ENCODE measurements around the gene SCARF2. TPM values are rescaled to one million over a fixed set of nuclear protein-coding genes. Genes with fewer than 3 reads are reported as not detected.
A peak's percentile ranks its signal among the peaks of the same experiment; 100 is the strongest.

SCARF2 gene
- 12.3 TPM for total RNA-seq
- 5.0 TPM for polyA plus RNA-seq (ENCODE audit: insufficient read depth, low read depth, low replicate concordance)
- long read RNA-seq, donor 1, partial matches to known transcripts, result 0 of 2 reads
- long read RNA-seq, donor 1, other reads (novel, unspliced or antisense), result 0 of 2 reads
- long read RNA-seq, donor 2, transcript SCARF2-202 (11 exons, 3,232 nt), result major isoform, 5 of 7 reads
- long read RNA-seq, donor 2, partial matches to known transcripts, result 0 of 7 reads
- long read RNA-seq, donor 2, other reads (novel, unspliced or antisense), result 0 of 7 reads
- long read RNA-seq, donor 3, partial matches to known transcripts, result 0 of 2 reads
- long read RNA-seq, donor 3, other reads (novel, unspliced or antisense), result 0 of 2 reads
- long read RNA-seq, donor 4, transcript SCARF2-202 (11 exons, 3,232 nt), result major isoform, 5 of 5 reads
- long read RNA-seq, donor 4, partial matches to known transcripts, result 0 of 5 reads
- long read RNA-seq, donor 4, other reads (novel, unspliced or antisense), result 0 of 5 reads
- long read RNA-seq, donor 5, result 0 reads
- long read RNA-seq, donor 6, transcript SCARF2-202 (11 exons, 3,232 nt), result major isoform, 5 of 8 reads
- long read RNA-seq, donor 6, partial matches to known transcripts, result 0 of 8 reads
- long read RNA-seq, donor 6, other reads (novel, unspliced or antisense), result 0 of 8 reads
- long read RNA-seq, donor 7, partial matches to known transcripts, result 4 of 15 reads
- long read RNA-seq, donor 7, other reads (novel, unspliced or antisense), result 10 of 15 reads
- long read RNA-seq, donor 8, partial matches to known transcripts, result 0 of 4 reads
- long read RNA-seq, donor 8, other reads (novel, unspliced or antisense), result 0 of 4 reads
- long read RNA-seq, donor 9, transcript SCARF2-202 (11 exons, 3,232 nt), result major isoform, 5 of 7 reads
- long read RNA-seq, donor 9, partial matches to known transcripts, result 0 of 7 reads
- long read RNA-seq, donor 9, other reads (novel, unspliced or antisense), result 0 of 7 reads
- long read RNA-seq, donor 10, partial matches to known transcripts, result 0 of 3 reads
- long read RNA-seq, donor 10, other reads (novel, unspliced or antisense), result 0 of 3 reads

DNA sequence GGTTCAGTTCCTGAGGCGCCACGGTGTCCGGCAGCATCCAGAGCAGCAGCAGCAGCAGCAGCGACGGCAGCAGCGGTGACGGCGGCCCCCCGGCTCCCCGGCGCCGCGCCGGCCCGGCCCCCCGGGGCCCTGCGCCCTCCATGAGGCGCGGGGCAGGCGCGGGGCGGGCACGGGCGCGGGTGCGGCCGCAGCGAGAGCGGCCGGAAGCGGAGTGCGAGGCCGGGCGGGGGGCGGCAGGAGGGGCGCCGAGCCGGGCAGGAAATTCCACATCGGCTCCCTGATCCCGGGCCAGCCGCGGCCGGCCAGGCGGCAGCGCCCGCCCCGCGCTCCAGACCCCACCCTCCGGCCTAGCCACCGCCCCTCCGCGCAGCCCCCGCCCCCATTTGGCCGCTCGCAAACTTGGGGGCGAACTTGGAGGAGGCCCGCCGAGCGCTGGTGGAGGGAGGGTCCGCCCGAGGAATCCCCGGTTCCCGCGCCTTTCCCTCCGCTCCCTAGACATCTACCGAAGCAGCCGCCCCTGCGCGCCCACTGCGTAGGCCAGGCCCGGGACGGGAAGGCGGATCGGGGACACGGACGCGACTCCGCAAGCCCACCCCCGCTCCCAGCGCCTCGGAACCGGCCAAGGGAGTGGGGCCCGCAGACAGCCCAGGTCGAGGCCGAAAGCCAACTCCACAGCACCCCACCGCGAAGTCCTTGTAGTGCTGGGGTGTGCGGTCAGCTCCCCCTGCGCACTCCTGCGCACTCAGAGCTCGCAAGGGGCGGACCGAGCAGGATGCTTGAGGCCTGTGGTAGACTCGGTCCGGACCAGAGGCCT, at the start of gene SCARF2:
Gene SCARF2, minus strand, starts transcription at position 213 of the 814 bp plus-strand sequence. Its CDS starts 71 bp downstream, at position 142.
- no peaks in the 10 kb centered on the region for H3K36me3 ChIP-seq (ENCODE audit: control insufficient read depth in 2 of 3, insufficient read depth in 3 of 3, low read length in 3 of 3)
- intact Hi-C loops (cut with DNase I), result no loop called here
- H3K4me1 ChIP-seq (ENCODE audit: control insufficient read depth in 2 of 3, insufficient read depth in 2 of 3, low read depth in 1 of 3, low read length in 3 of 3), result peaks cover 0 to 23% (median 4%) of the 10 kb centered on the region in 3 donors
- FAIRE-seq (no peak), DNase-seq (peak; percentile 81 to 93 (median 86))
- TF ChIP-seq, protein P1, sequence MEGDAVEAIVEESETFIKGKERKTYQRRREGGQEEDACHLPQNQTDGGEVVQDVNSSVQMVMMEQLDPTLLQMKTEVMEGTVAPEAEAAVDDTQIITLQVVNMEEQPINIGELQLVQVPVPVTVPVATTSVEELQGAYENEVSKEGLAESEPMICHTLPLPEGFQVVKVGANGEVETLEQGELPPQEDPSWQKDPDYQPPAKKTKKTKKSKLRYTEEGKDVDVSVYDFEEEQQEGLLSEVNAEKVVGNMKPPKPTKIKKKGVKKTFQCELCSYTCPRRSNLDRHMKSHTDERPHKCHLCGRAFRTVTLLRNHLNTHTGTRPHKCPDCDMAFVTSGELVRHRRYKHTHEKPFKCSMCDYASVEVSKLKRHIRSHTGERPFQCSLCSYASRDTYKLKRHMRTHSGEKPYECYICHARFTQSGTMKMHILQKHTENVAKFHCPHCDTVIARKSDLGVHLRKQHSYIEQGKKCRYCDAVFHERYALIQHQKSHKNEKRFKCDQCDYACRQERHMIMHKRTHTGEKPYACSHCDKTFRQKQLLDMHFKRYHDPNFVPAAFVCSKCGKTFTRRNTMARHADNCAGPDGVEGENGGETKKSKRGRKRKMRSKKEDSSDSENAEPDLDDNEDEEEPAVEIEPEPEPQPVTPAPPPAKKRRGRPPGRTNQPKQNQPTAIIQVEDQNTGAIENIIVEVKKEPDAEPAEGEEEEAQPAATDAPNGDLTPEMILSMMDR (IDR thresholded peaks at IDR 0.05; ENCODE audit: borderline replicate concordance, extremely low read depth, insufficient read depth), result no peak
- no peaks in the 10 kb centered on the region for H3K9me3 ChIP-seq (ENCODE audit: control insufficient read depth in 2 of 3, insufficient read depth in 1 of 3, low read length in 3 of 3)
- H3K27ac ChIP-seq (ENCODE audit: low read depth in 2 of 2, low read length in 2 of 2), result peak within 1 kb of the TSS; percentile 45 to 63
- H3K9ac ChIP-seq (ENCODE audit: low read length in 3 of 3), result peak within 1 kb of the TSS; percentile 2 to 67 (median 40)
- H3K4me3 ChIP-seq (ENCODE audit: low read length in 3 of 3), result peak within 1 kb of the TSS; percentile 53 to 81 (median 77)
- no peaks in the 10 kb centered on the region for H3K27me3 ChIP-seq (ENCODE audit: control insufficient read depth, insufficient read depth, low read length)

DNA sequence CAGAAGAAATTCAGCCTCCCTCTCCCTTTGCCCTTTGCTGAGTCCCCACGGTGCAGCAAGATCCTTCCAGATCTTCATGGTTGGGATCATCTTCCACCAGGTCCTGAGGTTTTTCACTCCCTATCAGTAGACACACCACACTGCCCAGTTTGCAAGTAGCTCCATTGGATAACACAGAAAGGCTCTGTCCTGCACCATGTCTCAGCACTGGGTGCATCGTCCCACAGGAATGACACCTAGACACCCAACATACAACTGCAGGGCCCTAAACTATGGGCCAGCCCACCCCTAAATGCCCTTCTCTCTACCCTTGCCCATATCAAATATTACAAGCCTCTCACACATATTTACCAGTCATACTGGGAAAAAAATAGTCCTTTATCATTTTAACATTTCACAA, 48.6 kb upstream of the SCARF2 start:
- intact Hi-C loops (cut with DNase I), result no loop called here
- H3K9ac ChIP-seq (ENCODE audit: low read length in 3 of 3), result no peak overlapping the region
- H3K27me3 ChIP-seq (ENCODE audit: control insufficient read depth, insufficient read depth, low read length), result no peaks in the 10 kb centered on the region
- no peak for FAIRE-seq
- no peak overlapping the region for H3K4me3 ChIP-seq (ENCODE audit: low read length in 3 of 3)
- TF ChIP-seq, protein P1 (IDR thresholded peaks at IDR 0.05; ENCODE audit: borderline replicate concordance, extremely low read depth, insufficient read depth), result no peak
- no peaks in the 10 kb centered on the region for H3K9me3 ChIP-seq (ENCODE audit: control insufficient read depth in 2 of 3, insufficient read depth in 1 of 3, low read length in 3 of 3)
- no peak for DNase-seq
- H3K36me3 ChIP-seq (ENCODE audit: control insufficient read depth in 2 of 3, insufficient read depth in 3 of 3, low read length in 3 of 3), result peaks cover 0 to 8% (median 0%) of the 10 kb centered on the region in 3 donors
- peaks cover 0 to 3% (median 0%) of the 10 kb centered on the region in 3 donors for H3K4me1 ChIP-seq (ENCODE audit: control insufficient read depth in 2 of 3, insufficient read depth in 2 of 3, low read depth in 1 of 3, low read length in 3 of 3)
- no peak overlapping the region for H3K27ac ChIP-seq (ENCODE audit: low read depth in 2 of 2, low read length in 2 of 2)

DNA sequence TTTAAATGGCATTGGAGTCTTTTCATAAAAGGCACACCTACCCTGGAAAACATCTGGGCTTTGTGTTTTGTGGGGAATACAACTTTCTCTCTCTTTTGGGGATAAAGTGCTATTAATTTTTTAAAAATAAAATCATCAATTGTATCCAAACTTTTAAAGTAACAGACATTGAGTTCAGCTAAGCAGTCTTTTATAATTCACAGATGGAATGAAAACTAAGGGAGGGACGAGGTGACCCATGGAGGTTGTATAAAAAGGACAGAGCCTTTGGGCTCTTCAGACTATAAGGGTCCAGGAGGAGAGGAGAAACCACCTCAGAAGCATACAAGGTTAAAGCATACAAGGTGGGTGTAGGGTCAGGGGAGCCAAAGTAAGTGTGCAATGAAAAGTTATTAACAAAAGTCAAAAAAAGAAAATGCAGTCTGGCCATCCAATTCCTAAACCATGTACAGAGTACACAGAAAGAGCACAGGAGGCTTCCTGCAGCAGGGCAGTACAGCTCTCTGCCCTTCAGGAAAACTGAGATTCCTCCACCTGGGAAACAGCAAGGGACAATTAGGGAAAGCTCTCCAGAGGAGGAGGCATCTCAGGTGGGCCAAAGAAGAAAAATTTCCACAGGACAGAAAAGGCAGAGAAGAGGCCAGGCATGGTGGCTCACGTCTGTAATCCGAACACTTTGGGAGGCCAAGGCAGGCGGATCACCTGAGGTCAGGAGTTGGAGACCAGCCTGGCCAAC, 47.5 kb upstream of the SCARF2 start:
- FAIRE-seq, result no peak
- Histone ChIP-seq H3K36me3 (ENCODE audit: control insufficient read depth in 2 of 3, insufficient read depth in 3 of 3, low read length in 3 of 3) (peaks cover 0 to 8% (median 0%) of the 10 kb centered on the region in 3 donors), H3K9me3 (ENCODE audit: control insufficient read depth in 2 of 3, insufficient read depth in 1 of 3, low read length in 3 of 3) (no peaks in the 10 kb centered on the region), H3K9ac (ENCODE audit: low read length in 3 of 3) (no peak overlapping the region), H3K27ac (ENCODE audit: low read depth in 2 of 2, low read length in 2 of 2) (no peak overlapping the region), H3K4me1 (ENCODE audit: control insufficient read depth in 2 of 3, insufficient read depth in 2 of 3, low read depth in 1 of 3, low read length in 3 of 3) (peaks cover 0 to 3% (median 0%) of the 10 kb centered on the region in 3 donors), H3K27me3 (ENCODE audit: control insufficient read depth, insufficient read depth, low read length) (no peaks in the 10 kb centered on the region), H3K4me3 (ENCODE audit: low read length in 3 of 3) (no peak overlapping the region)
- DNase-seq, result no peak
- intact Hi-C loops (cut with DNase I), result no loop called here
- TF ChIP-seq, protein P1 (IDR thresholded peaks at IDR 0.05; ENCODE audit: borderline replicate concordance, extremely low read depth, insufficient read depth), result no peak

Data from kidney (tissue), 22 donors.